ENCODE data around the gene S100A4.
A peak's percentile ranks its signal among the peaks of the same experiment; 100 is the strongest.

Gene S100A4

GRCh38 chr1:153572569-153573015 is 27.0 kb upstream of the S100A4 start:
- TF ChIP-seq ZFX (IDR thresholded peaks at IDR 0.05): no peak
- TF ChIP-seq CTCF (conservative IDR thresholded peaks at IDR 0.05): peak; percentile 73
- no peak overlapping the region for H3K27ac ChIP-seq

GRCh38 chr1:153571706-153572105 is 26.1 kb upstream of the S100A4 start:
- no peak overlapping the region for H3K27ac ChIP-seq
- no peak for TF ChIP-seq ZFX (IDR thresholded peaks at IDR 0.05)
- no peak for TF ChIP-seq CTCF (conservative IDR thresholded peaks at IDR 0.05)

- no peak overlapping the region for H3K27ac ChIP-seq
- TF ChIP-seq CTCF (conservative IDR thresholded peaks at IDR 0.05) (no peak), ZFX (IDR thresholded peaks at IDR 0.05) (no peak)
These were observed 25.3 kb upstream of the S100A4 start for GRCh38 chr1:153570874-153571273.

GRCh38 chr1:153569465-153569864 is 23.9 kb upstream of the S100A4 start:
- TF ChIP-seq CTCF (conservative IDR thresholded peaks at IDR 0.05) (no peak), ZFX (IDR thresholded peaks at IDR 0.05) (no peak)
- no peak overlapping the region for H3K27ac ChIP-seq

GRCh38 chr1:153568367-153569099 is 22.9 kb upstream of the S100A4 start:
- TF ChIP-seq ZFX (IDR thresholded peaks at IDR 0.05) (no peak), CTCF (conservative IDR thresholded peaks at IDR 0.05) (peak; percentile 98)
- peak overlapping the region; percentile 12; the same call in 1 of the 2 replicates for H3K27ac ChIP-seq

- H3K27ac ChIP-seq: no peak overlapping the region
- TF ChIP-seq ZFX (IDR thresholded peaks at IDR 0.05) (no peak), CTCF (conservative IDR thresholded peaks at IDR 0.05) (no peak)
These were observed 22.2 kb upstream of the S100A4 start for GRCh38 chr1:153567621-153568366.

Measured in C4-2B (cell line).